HCT116 (cell line): ENCODE data around the gene PTDSS2. TPM values are rescaled to one million over a fixed set of nuclear protein-coding genes. Genes with fewer than 3 reads are reported as not detected.

Experiments
- ATAC-seq: fragments of 200-7000 bp; cut with Tn5 transposase; 2 replicates; pipeline ENCODE4 v1.9.1; 2020; ENCODE audit warnings: mild to moderate bottlenecking, moderate library complexity
- BruUV-seq: library from RNA; stranded (reverse); fragments of 400-500 nt; replicated peaks from 2 replicates; lab custom pipeline; 2021; lab: Mats Ljungman, UMichigan
- CTCF ChIA-PET: fragments of 300-600 bp; sonication (Branson Sonifier 250); formaldehyde crosslinking; loops from one replicate; lab custom pipeline; 2021; ENCODE audit warnings: antibody characterized with exemption; lab: Charles Lee
- POLR2A ChIA-PET: fragments of 300-600, 350-600 bp; sonication (Branson Sonifier 250); formaldehyde crosslinking; loops from one replicate; lab custom pipeline; 2021; ENCODE audit warnings: antibody characterized with exemption; lab: Charles Lee
- RAD21 ChIA-PET, 2 experiments: fragments of 300-600 bp; sonication (Branson Sonifier 250); formaldehyde crosslinking; loops; one replicate each; lab custom pipeline; 2023; ENCODE audit warnings: low total read pairs in 2 of 2; ENCODE audit not compliant: uncharacterized antibody in 2 of 2, unreplicated experiment in 2 of 2, low non-redundant PET in 1 of 2; lab: Charles Lee
- DNase-seq: peaks from one replicate; pipeline ENCODE4 v3.0.0-alpha.2; 2010; ENCODE audit warnings: low read depth, low spot score
- H2AFZ ChIP-seq: fragments of 200-600 bp; shearing (Covaris generic), sonication (generic); 2 replicates; pipeline ENCODE4 v1.6.1; 2017; ENCODE audit warnings: low read depth, mixed run types, mixed read lengths, antibody characterized with exemption, low read length; ENCODE audit not compliant: poor library complexity, severe bottlenecking
- H3K27ac ChIP-seq: 2 replicates; pipeline ENCODE4 v1.5.1; 2012; ENCODE audit warnings: low read depth, low read length
- H3K27me3 ChIP-seq: fragments of 200-600 bp; sonication (generic); 2 replicates; pipeline ENCODE4 v1.6.1; 2016; ENCODE audit warnings: mixed run types, low read length, mixed read lengths; ENCODE audit not compliant: insufficient read depth
- H3K36me3 ChIP-seq, 2 experiments: fragments of 200-500 bp in 1 of 2; fragments of 200-600 bp in 1 of 2; sonication (Bioruptor generic) in 1 of 2; sonication (generic) in 1 of 2; 2 replicates each; pipeline versions ENCODE4 v1.5.1 to v1.6.1; 2014 to 2016; ENCODE audit warnings: low read length in 2 of 2, inconsistent platforms in 1 of 2, mixed read lengths in 1 of 2, mixed run types in 1 of 2; ENCODE audit not compliant: insufficient read depth in 2 of 2, control insufficient read depth in 1 of 2
- H3K4me1 ChIP-seq, 2 experiments: fragments of 200-600 bp in 1 of 2; sonication (generic) in 1 of 2; 2 replicates each; pipeline versions ENCODE4 v1.5.1 to v1.6.1; 2012 to 2017; ENCODE audit warnings: low read length in 2 of 2, inconsistent platforms in 1 of 2, mild to moderate bottlenecking in 1 of 2, mixed read lengths in 1 of 2, mixed run types in 1 of 2, moderate library complexity in 1 of 2; ENCODE audit not compliant: insufficient read depth in 2 of 2, control insufficient read depth in 1 of 2
- H3K4me2 ChIP-seq: fragments of 200-600 bp; sonication (generic); 2 replicates; pipeline ENCODE4 v1.6.1; 2017; ENCODE audit warnings: mixed run types, low read length, mixed read lengths
- H3K4me3 ChIP-seq, 2 experiments: fragments of 200-600 bp in 1 of 2; sonication (generic) in 1 of 2; replicated peaks in 1 of 2; 2 replicates each; pipeline ENCODE4 v1.5.1; 2011 to 2016; ENCODE audit warnings: low read length in 2 of 2, control low read depth in 1 of 2, low read depth in 1 of 2, mild to moderate bottlenecking in 1 of 2, mixed read lengths in 1 of 2, mixed run types in 1 of 2
- H3K79me2 ChIP-seq: fragments of 200-600 bp; sonication (generic); 2 replicates; pipeline ENCODE4 v1.6.1; 2017; ENCODE audit warnings: mild to moderate bottlenecking, mixed run types, low read length, moderate library complexity, mixed read lengths; ENCODE audit not compliant: insufficient read depth
- H3K9ac ChIP-seq: fragments of 200-600 bp; sonication (generic); 2 replicates; pipeline ENCODE4 v1.6.1; 2016; ENCODE audit warnings: low read length, mixed read lengths
- H3K9me2 ChIP-seq: fragments of 200-600 bp; sonication (generic), shearing (Covaris generic); 2 replicates; pipeline ENCODE4 v1.6.1; 2017; ENCODE audit warnings: mixed run types, mild to moderate bottlenecking, moderate library complexity; ENCODE audit not compliant: insufficient read depth
- H3K9me3 ChIP-seq, 2 experiments: fragments of 200-500 bp in 1 of 2; fragments of 200-600 bp in 1 of 2; sonication (Bioruptor generic) in 1 of 2; sonication (generic) in 1 of 2; 2 replicates each; pipeline ENCODE4 v1.6.1; 2014 to 2017; ENCODE audit warnings: low read length in 2 of 2, mixed read lengths in 2 of 2, inconsistent platforms in 1 of 2, low read depth in 1 of 2, mild to moderate bottlenecking in 1 of 2, mixed run types in 1 of 2, moderate library complexity in 1 of 2; ENCODE audit not compliant: control insufficient read depth in 1 of 2, insufficient read depth in 1 of 2
- H4K20me1 ChIP-seq: fragments of 200-600 bp; sonication (generic), shearing (Covaris generic); 2 replicates; pipeline ENCODE4 v1.6.1; 2017; ENCODE audit warnings: mixed run types, mild to moderate bottlenecking, moderate library complexity; ENCODE audit not compliant: insufficient read depth
- ATF3 ChIP-seq: IDR thresholded peaks from 2 replicates; pipeline ENCODE4 v1.6.1; 2012
- CEBPB ChIP-seq: IDR thresholded peaks from 2 replicates; pipeline ENCODE4 v1.6.1; 2012; ENCODE audit warnings: low read depth
- EGR1 ChIP-seq: IDR thresholded peaks from 2 replicates; pipeline ENCODE4 v1.6.1; 2012; ENCODE audit warnings: low read depth
- ELF1 ChIP-seq: IDR thresholded peaks from 2 replicates; pipeline ENCODE4 v1.6.1; 2012; ENCODE audit warnings: low read depth, borderline replicate concordance
- EZH2 ChIP-seq: fragments of 200-600 bp; sonication (generic); IDR thresholded peaks from 2 replicates; pipeline ENCODE4 v1.6.1; 2017; ENCODE audit warnings: antibody characterized with exemption, mixed run types
- FOSL1 ChIP-seq: IDR thresholded peaks from 2 replicates; pipeline ENCODE4 v1.6.1; 2012; ENCODE audit warnings: low read depth
- JUND ChIP-seq: IDR thresholded peaks from 2 replicates; pipeline ENCODE4 v1.6.1; 2012
- POLR2AphosphoS5 ChIP-seq: IDR thresholded peaks from 2 replicates; pipeline ENCODE4 v1.6.1; 2011; ENCODE audit warnings: mild to moderate bottlenecking, low read depth, low read length, moderate library complexity
- REST ChIP-seq: IDR thresholded peaks from 2 replicates; pipeline ENCODE4 v1.6.1; 2012; ENCODE audit warnings: low read depth
- SIN3A ChIP-seq: IDR thresholded peaks from 2 replicates; pipeline ENCODE4 v1.6.1; 2012; ENCODE audit warnings: low read depth
- SP1 ChIP-seq: IDR thresholded peaks from 2 replicates; pipeline ENCODE4 v1.6.1; 2012; ENCODE audit warnings: low read depth
- YY1 ChIP-seq: IDR thresholded peaks from 2 replicates; pipeline ENCODE4 v1.6.1; 2011; ENCODE audit warnings: low read length, low read depth, moderate library complexity, mild to moderate bottlenecking; ENCODE audit not compliant: insufficient replicate concordance; ENCODE audit errors: extremely low read depth
- ZFX ChIP-seq: fragments of 450-650 bp; IDR thresholded peaks from 2 replicates; pipeline ENCODE4 v1.6.1; 2017
- ZNF274 ChIP-seq: fragments of 200-500 bp; sonication (Bioruptor generic); IDR thresholded peaks from 2 replicates; pipeline ENCODE4 v1.6.1; 2014; ENCODE audit warnings: mild to moderate bottlenecking, low read depth, low read length, inconsistent platforms
- intact Hi-C: fragments of 100-400 bp; cut with micrococcal nuclease; formaldehyde crosslinking; loops from 2 replicates; pipeline ENCODE4 v1.10.0; 2022
- total RNA-seq: library from RNA; stranded (reverse); gene quantifications from one replicate; pipeline ENCODE4 v1.2.1, GENCODE V29; 2021; ENCODE audit not compliant: unreplicated experiment
- TF ChIP-seq, protein P1 (sequence below): IDR thresholded peaks from 2 replicates; pipeline ENCODE4 v1.6.1; 2011; ENCODE audit warnings: mild to moderate bottlenecking, low read length, moderate library complexity; ENCODE audit not compliant: insufficient replicate concordance; ENCODE audit errors: extremely low read depth
- TF ChIP-seq, protein P2 (sequence below), 3 experiments: fragments of 200-600 bp in 1 of 3; sonication (generic) in 1 of 3; IDR thresholded peaks in 2 of 3; conservative IDR thresholded peaks in 1 of 3; 2 replicates each; pipeline ENCODE4 v1.5.1; 2012 to 2017; ENCODE audit warnings: low read depth in 2 of 3, low read length in 2 of 3, antibody characterized with exemption in 1 of 3, borderline replicate concordance in 1 of 3, control low read depth in 1 of 3, mild to moderate bottlenecking in 1 of 3, mixed read lengths in 1 of 3, mixed run types in 1 of 3, moderate library complexity in 1 of 3; ENCODE audit not compliant: insufficient read depth in 1 of 3
- TF ChIP-seq, protein P3 (sequence below): IDR thresholded peaks from 2 replicates; pipeline ENCODE4 v1.6.1; 2012

PTDSS2 gene
- total RNA-seq, 1 experiment from 2014 or later, result 40.1 TPM

- ChIA-PET CTCF (no interaction called here), RAD21 (no interaction called here), POLR2A (no interaction called here)
- no peak overlapping the region for H3K4me3 ChIP-seq
- no peak overlapping the region for H3K27ac ChIP-seq
- TF ChIP-seq SP1 (no peak), REST (no peak), POLR2AphosphoS5 (no peak), ZNF274 (no peak), FOSL1 (no peak), ELF1 (no peak), EGR1 (no peak), ZFX (no peak), SIN3A (no peak), ATF3 (no peak), JUND (no peak), YY1 (no peak), CEBPB (no peak), EZH2 (no peak)
- TF ChIP-seq, protein P1, sequence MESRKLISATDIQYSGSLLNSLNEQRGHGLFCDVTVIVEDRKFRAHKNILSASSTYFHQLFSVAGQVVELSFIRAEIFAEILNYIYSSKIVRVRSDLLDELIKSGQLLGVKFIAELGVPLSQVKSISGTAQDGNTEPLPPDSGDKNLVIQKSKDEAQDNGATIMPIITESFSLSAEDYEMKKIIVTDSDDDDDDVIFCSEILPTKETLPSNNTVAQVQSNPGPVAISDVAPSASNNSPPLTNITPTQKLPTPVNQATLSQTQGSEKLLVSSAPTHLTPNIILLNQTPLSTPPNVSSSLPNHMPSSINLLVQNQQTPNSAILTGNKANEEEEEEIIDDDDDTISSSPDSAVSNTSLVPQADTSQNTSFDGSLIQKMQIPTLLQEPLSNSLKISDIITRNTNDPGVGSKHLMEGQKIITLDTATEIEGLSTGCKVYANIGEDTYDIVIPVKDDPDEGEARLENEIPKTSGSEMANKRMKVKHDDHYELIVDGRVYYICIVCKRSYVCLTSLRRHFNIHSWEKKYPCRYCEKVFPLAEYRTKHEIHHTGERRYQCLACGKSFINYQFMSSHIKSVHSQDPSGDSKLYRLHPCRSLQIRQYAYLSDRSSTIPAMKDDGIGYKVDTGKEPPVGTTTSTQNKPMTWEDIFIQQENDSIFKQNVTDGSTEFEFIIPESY, result no peak
- TF ChIP-seq, protein P2, sequence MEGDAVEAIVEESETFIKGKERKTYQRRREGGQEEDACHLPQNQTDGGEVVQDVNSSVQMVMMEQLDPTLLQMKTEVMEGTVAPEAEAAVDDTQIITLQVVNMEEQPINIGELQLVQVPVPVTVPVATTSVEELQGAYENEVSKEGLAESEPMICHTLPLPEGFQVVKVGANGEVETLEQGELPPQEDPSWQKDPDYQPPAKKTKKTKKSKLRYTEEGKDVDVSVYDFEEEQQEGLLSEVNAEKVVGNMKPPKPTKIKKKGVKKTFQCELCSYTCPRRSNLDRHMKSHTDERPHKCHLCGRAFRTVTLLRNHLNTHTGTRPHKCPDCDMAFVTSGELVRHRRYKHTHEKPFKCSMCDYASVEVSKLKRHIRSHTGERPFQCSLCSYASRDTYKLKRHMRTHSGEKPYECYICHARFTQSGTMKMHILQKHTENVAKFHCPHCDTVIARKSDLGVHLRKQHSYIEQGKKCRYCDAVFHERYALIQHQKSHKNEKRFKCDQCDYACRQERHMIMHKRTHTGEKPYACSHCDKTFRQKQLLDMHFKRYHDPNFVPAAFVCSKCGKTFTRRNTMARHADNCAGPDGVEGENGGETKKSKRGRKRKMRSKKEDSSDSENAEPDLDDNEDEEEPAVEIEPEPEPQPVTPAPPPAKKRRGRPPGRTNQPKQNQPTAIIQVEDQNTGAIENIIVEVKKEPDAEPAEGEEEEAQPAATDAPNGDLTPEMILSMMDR (IDR thresholded peaks at IDR 0.05 in 2 of 3, conservative IDR thresholded peaks at IDR 0.05 in 1 of 3; ENCODE audit: borderline replicate concordance in 1 of 3, insufficient read depth in 1 of 3, low read depth in 2 of 3, low read length in 2 of 3), result no peak
- TF ChIP-seq, protein P3, sequence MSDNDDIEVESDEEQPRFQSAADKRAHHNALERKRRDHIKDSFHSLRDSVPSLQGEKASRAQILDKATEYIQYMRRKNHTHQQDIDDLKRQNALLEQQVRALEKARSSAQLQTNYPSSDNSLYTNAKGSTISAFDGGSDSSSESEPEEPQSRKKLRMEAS, result no peak
- no TSS peak for BruUV-seq
- ATAC-seq (no peak), DNase-seq (no peak)
- H3K79me2 ChIP-seq, result peaks cover 49% of the 10 kb centered on the region; the same call in 1 of the 2 replicates
- H3K9me2 ChIP-seq, result no peaks in the 10 kb centered on the region
- intact Hi-C loops, result no loop called here
- H3K9me3 ChIP-seq, result no peaks in the 10 kb centered on the region
- H3K36me3 ChIP-seq, result no peaks in the 10 kb centered on the region; a peak in 1 of 4 replicates
- H3K27me3 ChIP-seq, result no peaks in the 10 kb centered on the region
- H3K4me1 ChIP-seq, result no peaks in the 10 kb centered on the region
- no peak overlapping the region for H2AFZ ChIP-seq
- no peaks in the 10 kb centered on the region; the same call in 1 of the 2 replicates for H4K20me1 ChIP-seq
- H3K4me2 ChIP-seq, result no peak overlapping the region
- no peak overlapping the region for H3K9ac ChIP-seq
These were observed 21.5 kb downstream of the PTDSS2 start for GRCh38 chr11:471468-472145.
